DMS53 treated with DMSO at 0.1 percent for 48 hours (cell line): ENCODE results near the gene RNF144A.

ENCODE experiments used
- DNase-seq: peaks from one replicate; lab custom pipeline; 2025; ENCODE audit not compliant: unreplicated experiment; lab: John Stamatoyannopoulos, UW

The RNF144A gene

DNA sequence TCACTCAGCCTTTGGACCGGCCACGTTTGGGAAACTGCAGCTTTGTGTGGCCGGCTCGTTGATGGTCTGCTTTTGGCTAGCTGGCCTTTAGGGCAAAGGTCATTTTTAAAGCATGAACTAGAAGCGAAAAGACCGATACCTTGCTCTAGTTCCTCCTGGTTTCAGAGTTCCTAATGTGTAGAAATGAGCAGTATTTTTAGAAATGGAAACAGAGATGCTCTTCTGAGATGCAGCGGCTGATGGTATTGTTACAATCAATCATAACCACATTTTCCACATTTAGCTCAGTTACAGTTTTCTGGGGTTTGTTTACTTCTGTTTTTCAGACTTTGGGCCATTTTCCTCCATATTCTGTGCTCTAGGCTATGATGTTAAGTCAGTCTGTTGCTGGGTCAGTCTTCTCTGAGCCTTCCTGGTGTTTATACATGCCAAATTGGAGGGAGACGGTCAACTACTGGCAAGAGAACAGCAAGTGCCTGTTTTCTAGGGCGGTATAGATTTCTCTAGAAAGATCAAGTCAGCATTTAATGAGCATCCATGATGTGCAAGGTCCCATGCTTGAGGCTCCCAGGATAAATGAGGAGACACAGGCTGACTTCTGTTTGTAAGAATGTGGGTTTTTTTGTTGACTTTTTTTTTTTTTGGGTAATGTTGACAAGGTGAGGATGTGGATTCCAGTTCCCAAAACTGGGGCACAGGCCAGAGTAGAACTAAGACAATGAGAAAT, 28.0 kb downstream of the RNF144A start:
- DNase-seq: no peak

DNA sequence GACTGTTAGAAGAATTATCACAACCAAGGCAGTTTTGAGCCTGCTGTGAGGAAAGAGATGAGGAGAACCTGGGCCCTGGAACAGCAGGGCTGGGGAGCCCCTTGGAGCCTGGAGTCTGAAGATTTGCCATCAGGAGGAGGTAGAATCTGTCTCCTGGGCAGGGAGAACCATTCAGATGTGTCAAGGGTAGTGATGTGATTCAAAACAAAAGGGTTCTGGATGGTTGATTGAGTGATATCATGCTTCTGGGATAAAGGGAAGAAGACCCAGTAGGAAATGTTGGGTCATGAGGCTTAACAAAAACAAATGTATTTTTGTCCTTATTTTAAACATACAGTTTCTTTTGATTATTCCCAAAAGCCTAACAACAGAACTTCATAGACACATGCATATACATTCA, 28.6 kb downstream of the RNF144A start:
- no peak for DNase-seq

DNA sequence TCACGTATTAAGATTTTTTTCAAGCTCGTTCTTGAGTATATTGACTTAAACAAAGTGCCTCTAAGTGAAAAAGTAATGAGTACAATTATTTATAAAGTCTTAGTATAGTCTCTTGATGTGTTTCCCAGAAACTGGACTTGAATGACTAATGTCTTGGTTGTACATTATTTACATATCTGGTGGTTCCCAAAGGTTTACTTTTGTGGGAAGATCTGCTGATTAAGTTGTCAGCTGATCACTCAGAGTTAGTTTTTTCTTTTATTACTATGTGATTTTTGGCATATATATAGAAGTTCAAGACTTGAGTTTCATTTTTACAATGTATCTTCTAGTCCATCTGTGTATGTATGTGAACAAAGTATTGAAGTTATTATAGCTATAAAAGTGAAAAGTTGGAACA, 29.5 kb downstream of the RNF144A start:
- no peak for DNase-seq

DNA sequence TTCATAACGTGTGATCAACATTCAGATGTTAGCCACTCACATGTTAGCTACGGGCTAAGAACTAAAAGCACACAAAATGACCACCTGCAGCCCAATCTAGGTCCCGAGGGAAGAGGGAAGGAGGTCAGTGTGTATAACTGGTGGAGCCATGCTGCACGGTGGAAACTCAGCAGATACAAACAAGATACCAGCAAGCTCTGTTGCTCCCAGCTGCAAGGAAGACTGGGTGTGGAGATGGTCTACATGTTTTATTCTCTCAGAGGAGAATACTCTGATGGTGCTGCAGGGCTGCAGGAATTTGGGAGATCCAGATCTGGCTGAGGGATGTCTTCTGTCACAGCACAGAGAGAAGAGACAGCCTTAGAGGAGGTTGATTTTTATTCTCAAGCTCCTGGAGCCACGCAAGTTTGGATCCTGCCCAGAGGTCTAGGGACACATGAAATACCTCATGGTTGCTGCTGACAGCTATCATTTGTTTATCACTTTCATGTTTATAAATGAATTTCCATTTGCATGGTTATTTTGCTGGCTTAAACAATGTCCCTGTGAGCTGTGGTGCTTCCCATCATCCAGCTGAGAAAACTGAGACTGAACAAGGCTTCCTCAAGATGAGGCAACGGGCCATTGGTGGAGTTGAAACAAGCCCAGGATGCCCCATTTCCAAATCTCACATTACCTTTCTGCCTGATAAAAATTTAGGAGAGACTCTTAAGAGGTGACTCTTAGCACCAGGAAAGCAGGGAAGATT, 30.9 kb downstream of the RNF144A start:
- no peak for DNase-seq

DNA sequence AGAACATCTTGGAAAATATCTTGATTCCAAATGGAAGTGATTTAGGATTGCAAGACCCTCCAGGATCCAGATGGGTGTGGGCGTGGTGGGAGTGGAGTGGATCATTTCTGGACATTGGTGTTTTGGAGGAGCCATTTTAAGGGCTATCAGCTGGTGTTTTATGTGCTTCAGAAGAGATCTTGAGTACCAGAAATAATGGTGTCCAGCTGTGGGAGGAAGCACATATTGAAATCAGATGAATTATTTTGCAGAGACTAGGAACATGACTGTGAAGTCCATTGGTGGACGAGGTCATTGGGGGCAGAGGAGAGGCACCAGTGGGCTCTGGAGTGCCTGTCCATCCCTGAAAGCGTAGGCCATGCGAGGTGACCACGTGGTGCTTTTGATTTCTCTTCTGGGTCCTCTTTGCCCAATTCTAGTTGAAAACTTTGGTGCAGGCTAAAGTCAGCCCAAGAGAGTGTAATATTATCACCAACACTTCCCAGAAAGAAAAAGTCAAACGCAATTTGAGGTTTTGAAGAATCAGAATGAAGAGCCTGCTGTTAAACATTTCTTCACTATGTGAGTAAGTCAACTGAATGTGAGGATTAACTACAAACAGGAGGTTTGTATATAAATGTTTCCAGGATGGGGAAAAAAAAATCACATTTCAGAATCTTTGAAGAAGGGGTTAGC, 31.6 kb downstream of the RNF144A start:
- DNase-seq: no peak

DNA sequence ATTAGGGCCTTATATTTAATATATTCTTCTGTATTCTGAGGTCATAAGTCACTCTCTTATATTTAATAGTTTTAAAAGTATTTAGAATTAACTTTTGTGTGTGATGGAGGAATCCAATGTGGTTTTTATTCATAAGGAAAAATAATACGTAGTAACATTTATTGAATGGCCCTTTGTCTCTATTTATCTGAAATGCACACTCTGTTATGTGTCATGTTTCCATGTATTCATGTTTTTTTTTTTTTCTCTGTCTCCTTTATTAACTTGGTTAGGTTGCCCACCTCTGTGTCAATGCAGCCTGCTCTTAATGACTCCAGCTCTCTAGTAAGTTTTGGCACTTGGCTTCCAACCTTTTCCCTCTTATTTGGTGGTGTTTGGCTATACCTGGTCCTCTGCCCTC, 33.8 kb downstream of the RNF144A start:
- no peak for DNase-seq

DNA sequence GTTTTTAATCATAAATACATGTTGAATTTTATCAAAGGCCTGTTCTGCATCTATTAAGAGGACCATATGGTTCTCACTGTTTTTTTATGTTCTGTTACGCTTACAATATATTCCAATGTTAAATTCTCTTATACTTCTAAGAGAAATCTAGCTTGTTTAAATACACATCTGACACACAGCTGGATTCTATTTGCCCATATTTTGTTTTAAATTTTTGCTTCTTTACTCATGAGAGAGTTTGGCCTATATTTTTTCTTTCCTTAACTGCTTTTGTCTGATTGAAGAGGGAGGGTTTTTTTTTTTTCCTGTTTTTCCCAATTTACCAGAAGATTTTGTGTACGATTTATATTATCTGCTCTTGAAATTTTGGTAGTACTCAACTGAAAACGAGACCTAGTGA, 34.9 kb downstream of the RNF144A start:
- DNase-seq: no peak

DNA sequence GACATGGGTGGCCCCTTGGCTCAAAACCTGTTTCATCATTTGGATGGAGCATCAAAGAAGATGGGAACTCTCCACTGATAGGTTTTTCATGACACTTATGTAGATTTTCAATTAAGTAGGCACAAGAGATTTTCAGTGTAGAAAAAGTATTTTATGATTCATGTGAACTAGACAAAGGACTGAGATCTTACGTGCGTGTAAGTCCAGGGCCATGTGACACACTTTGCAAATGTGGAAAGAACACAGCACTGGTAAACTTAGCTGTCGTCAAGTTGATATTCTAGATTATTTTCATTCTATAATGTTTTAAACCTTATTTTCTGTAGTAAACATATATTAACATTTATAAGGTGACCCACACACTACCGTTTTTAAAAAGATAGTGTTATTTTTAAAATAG, 37.4 kb downstream of the RNF144A start:
- no peak for DNase-seq

DNA sequence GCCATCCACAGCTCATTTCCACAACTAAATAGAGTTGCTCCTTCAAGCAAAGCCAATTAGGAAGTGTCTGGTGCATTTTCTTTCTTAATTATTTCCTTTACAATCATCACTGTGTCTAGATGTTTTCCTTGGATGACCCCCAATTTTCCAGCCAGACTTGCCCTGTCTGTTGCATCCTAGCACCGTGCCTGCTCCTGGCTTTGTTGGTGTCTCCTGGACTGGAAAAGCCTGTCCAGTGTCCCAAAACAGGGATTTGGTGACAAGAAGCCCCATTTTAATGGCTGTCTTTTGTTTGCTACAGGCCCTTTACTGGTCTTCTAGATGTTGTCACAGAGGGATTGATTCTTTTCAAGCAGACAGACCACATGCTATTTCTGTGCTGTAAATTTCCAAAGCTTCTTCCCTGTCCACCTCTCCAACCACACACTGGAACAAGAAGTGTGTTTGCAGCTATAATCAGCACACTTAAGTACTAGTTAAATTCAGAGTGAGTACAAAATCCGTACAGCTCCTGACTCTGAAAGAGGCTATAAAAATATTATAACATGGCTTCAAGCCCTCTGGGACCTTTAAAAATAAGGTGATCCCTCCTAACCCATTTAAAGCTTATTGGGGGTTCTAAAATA, 38.4 kb downstream of the RNF144A start:
- no peak for DNase-seq

DNA sequence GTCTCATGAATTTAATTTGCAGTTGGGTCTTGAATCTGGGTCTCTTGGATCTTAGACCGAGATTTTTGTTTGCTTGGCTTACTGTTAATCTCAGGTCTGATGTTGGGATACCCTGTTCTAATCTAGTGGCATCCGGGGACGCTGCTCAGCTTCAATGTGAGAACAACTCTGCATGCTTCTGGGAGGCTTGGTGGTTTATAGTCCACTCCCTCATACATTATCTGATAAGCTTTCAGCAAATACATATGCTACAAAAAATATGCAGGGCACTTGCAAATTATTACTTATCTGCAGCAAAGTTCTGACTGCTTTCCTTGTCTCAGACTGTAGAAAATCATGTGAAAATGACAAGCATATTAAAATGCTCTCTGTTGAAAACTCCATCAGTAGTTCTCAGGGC, 39.4 kb downstream of the RNF144A start:
- DNase-seq: no peak

DNA sequence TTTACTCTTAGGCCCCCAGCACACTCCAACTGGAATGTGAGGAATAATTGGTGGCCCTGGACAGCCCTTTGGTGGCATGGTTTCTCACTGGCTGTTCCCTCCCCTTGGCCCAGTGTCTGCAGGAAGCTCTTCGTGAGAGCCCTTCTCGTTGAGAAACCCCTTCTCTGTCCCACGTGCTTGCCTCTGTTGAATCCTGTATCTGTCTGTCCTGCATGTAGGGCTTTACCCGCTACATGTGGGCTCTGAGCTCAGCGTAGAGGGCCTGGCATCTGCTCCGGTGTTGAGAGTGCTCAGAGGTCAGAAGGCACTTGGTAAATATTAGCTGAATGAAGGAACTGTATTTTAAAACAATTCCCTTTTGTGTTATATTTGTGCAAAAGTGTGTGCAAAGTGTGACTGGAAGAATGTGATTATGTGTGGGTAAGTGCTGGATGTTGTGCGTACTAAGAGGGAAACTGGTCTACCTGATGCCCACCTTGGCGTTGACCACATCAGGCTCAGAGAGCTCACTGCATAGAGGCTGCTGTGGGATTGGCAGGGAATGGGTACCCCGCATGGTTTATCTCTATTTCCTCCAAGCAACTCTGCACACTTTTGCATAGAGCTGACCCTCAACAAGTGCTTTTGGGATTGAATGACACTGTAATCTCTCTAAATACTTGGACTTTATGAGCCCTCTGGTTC, 40.0 kb downstream of the RNF144A start:
- no peak for DNase-seq

DNA sequence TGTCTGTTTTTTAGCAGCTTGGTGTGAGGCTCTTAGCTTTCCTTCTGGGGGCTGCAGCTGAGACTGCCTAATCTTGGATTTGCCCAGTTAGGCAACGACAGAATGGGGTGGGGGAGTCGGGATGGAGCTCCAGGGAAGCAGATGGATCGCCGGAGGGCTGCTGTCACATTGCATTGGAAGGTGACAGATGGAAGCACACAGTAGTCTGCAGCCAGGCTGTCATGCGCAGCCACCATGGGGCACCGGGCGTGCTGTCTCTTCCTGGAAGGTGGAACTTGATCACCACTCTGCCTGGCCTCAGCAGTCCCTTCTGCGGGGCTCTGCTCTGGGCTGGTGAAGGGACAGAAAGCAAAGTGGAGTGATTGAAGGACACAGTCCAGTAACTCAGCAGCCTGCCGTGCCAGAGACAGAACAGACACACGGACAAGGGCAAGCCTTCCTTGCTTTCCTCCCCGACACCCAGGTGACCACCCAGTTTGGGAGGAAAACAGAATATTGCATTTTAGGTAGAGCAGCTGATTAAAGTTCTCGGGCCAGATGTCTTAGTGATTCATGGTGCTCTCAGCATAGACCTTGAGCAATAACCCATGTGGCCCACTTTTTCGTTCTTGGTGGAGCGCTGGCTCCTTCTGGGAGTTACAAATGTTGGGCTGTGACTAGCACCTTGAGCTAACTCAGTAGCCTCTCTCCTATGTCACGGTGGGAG, 40.9 kb downstream of the RNF144A start:
- DNase-seq: no peak

DNA sequence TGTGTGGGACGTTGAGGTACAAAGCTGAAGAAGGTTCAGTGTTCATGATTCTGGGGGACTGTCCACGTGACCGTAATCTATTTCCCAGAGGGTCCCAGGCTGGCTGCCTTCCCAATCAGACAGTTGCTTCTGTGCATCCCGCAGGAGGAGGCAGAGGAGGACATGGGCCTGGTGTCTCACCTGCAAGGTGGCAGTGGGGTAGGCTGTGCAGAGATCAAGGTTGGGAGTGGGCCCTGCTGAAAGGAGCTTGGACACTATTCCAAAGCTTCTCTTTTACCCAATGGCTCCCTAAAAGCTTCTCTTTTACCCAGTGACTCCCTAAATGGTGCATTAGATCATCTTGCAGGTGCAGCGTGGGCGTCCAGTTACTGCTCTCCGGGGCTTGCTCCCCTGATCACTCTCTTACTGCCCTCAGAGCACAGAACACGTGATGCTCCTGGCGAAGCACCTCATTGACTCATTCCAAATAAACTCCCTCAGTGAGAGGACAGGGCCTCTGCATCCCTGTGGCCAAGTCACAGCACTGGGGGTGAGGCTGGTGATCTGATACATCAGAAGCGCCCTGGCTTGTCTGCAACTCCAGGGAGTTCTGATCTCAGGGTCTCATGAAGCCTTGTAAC, 41.5 kb downstream of the RNF144A start:
- DNase-seq: no peak

DNA sequence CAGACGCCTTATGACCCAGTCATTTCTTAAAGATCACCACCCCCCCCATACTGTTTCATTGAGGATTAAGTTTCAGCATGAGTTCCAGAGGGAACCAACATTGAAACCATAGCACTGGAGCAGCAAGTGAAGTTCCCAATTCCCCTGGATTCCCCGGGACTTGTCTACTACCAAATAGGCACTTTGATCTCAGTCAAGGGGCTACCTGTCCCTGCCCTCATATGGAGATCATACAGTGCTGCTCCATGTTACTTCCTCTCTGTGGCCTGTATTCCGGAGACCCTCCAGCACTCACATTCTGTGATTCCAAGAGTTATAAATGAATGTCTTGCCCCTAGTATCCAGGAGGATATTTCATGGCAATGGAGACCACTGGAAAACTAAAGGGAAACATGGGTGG, 42.5 kb downstream of the RNF144A start:
- no peak for DNase-seq

DNA sequence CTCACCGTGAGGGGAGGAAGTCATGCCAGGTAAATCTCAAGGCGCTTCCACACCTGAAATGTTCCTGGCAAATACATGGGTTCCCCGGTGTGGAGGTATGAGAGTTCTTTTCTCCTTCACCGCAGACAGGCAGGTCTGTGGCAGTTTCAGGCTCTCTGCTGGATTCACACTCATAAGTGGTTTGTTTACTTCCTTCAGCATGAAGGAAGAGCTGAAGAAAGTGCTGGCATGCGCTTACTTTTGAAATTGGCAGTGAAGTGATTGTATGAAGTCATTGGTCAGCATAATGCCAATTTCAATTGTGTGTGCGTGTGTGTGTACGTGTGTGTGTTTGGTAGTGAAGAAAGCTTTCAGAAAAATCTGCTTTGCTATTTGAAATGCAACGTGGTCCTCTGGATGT, 43.4 kb downstream of the RNF144A start:
- no peak for DNase-seq

DNA sequence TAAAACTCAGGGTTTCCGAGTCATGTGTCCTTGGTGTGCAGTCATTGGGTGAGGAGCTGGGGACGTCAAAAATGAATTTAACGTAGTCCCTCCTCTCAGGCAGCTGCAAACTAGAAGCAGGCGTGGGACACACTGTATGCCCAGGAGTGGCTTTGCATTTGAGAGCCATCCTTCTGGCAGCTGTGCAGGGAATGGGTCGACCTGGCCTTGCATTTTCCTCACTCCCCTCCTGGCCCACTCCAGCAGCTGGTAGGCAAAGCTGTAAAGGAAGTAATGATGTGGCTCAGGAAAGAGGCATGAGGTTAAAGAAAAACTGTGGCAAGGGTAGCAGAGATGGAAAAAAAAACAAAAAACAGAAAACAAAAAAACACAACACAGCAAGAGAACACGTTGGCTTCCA, 46.5 kb downstream of the RNF144A start:
- no peak for DNase-seq

DNA sequence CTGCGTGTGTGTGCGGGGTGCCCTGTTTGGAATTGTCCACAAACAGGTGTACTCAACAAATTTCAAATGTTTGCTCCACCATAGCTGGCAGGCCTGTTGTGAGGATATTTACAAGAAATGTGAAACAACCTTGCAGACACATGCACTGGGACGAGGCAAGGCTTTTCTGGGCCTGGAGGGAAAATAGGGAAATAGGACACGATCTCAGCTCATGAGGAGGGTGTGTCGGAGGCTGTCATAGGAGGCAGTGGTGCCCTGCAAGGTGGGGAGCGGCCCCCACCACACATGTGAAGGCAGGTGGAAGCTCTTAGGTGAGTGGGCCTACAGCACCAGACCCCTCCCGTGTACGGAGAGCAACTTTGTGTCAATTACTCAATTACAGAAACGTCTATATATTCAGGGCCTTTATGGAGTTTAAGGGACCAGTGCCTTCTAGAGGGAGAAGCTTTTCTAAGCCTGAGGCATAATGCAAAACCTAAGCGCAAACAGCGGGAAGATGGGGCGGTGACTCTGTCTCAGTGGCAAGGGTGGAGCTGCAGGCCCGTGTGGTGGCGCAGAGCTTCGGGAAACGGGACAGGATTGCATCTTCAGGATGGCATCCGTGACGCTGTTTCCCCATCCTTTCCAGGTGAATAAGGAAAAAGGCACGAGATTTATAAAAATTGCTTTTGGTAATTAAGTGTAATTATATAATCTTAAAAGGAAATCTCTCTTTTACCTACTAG, 48.0 kb downstream of the RNF144A start:
- DNase-seq: no peak

DNA sequence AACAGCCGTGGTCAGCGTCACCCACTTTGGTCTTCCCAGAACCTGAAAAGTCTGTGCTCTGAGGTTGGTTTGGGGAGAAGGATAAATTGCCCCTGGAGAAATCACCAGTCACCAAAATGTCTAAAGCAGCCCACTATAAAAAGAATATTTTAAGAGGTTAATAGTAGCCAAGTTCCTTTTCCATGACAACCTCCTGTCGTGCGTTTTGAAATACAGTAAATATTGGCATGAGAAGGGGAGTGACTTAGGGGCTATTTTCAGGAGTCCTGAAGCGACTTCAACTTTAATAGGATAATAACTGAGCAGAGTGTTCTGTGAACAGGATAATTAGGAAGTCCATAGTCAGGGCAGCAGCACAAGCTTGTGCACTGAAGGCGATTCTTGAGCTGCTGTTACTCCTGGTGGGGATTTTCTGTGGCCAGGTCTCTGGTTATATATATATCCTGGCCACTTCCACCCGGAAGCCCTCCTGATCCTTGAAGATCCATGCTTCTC, 49.3 kb downstream of the RNF144A start:
- no peak for DNase-seq

DNA sequence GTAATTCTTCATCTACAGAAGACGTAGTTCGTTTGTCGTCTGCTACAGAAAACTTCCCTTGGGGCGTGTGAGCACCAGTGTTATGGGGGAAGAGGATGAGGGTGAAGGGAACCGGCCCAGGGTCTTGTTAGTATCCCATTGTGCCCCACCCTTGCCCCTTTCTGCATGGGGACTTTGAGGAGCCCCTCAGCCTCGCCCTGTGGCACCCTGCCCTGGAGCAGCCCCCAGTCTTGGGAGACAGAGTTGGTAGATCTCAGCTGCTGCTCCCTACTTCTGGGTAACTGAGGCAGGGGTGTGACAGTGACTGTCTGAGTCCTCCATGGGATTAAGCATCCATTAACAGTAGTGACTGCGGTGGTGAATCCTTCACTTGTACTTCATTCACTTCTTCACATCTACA, 50.1 kb downstream of the RNF144A start:
- no peak for DNase-seq
